DOHH2 (cell line): ENCODE measurements around the gene PCCA.

Experiments used
- H3F3A ChIP-seq: fragments of 200-600 bp; sonication (generic), shearing (Covaris generic); 2 replicates; pipeline ENCODE4 v1.6.0; 2016; ENCODE audit warnings: antibody characterized with exemption, mild to moderate bottlenecking; ENCODE audit not compliant: control insufficient read depth, insufficient read depth
- H3K27ac ChIP-seq: fragments of 200-600 bp; sonication (generic); 2 replicates; pipeline ENCODE4 v1.5.1; 2014; ENCODE audit warnings: low read depth, mild to moderate bottlenecking, low read length, moderate library complexity
- H3K27me3 ChIP-seq: fragments of 200-600 bp; sonication (generic); 2 replicates; pipeline ENCODE4 v1.6.1; 2014; ENCODE audit warnings: mild to moderate bottlenecking, low read length, mixed read lengths; ENCODE audit not compliant: control insufficient read depth
- H3K36me3 ChIP-seq: fragments of 200-600 bp; sonication (generic); 2 replicates; pipeline ENCODE4 v1.6.1; 2014; ENCODE audit warnings: mild to moderate bottlenecking, low read length, moderate library complexity, mixed read lengths; ENCODE audit not compliant: control insufficient read depth
- H3K4me1 ChIP-seq: fragments of 200-600 bp; sonication (generic); 2 replicates; pipeline ENCODE4 v1.6.1; 2014; ENCODE audit warnings: mild to moderate bottlenecking, low read length, mixed read lengths; ENCODE audit not compliant: control insufficient read depth
- H3K4me2 ChIP-seq: fragments of 200-600 bp; sonication (generic); 2 replicates; pipeline ENCODE4 v1.6.0; 2014; ENCODE audit warnings: mild to moderate bottlenecking, low read length, moderate library complexity
- H3K4me3 ChIP-seq: fragments of 200-600 bp; sonication (generic); 2 replicates; pipeline ENCODE4 v1.5.1; 2014; ENCODE audit warnings: mild to moderate bottlenecking, low read length, mixed read lengths
- H3K79me2 ChIP-seq: fragments of 200-600 bp; sonication (generic); 2 replicates; pipeline ENCODE4 v1.6.1; 2014; ENCODE audit warnings: mild to moderate bottlenecking, low read length, mixed read lengths; ENCODE audit not compliant: control insufficient read depth
- H3K9me2 ChIP-seq: fragments of 200-600 bp; sonication (generic); replicated peaks from 2 replicates; pipeline ENCODE4 v1.6.1; 2014; ENCODE audit warnings: mild to moderate bottlenecking, low read length, mixed read lengths; ENCODE audit not compliant: control insufficient read depth
- H3K9me3 ChIP-seq: fragments of 200-600 bp; sonication (generic); 2 replicates; pipeline ENCODE4 v1.6.1; 2014; ENCODE audit warnings: antibody characterized with exemption, low read length, mixed read lengths; ENCODE audit not compliant: control insufficient read depth, insufficient read depth
- H4K20me1 ChIP-seq: fragments of 200-600 bp; sonication (generic); 2 replicates; pipeline ENCODE4 v1.6.0; 2014; ENCODE audit warnings: low read depth, mild to moderate bottlenecking, antibody characterized with exemption, low read length, moderate library complexity; ENCODE audit not compliant: control insufficient read depth, insufficient read depth
- EZH2phosphoT487 ChIP-seq: fragments of 200-600 bp; sonication (generic); IDR thresholded peaks from 2 replicates; pipeline ENCODE4 v1.6.1; 2017; ENCODE audit warnings: borderline replicate concordance, mild to moderate bottlenecking, antibody characterized with exemption, low read length, moderate library complexity, mixed read lengths
- TF ChIP-seq, protein P1 (sequence below): fragments of 200-600 bp; sonication (generic); IDR thresholded peaks from one replicate; pipeline ENCODE4 v1.5.1; 2014; ENCODE audit warnings: antibody characterized with exemption, mild to moderate bottlenecking, low read depth, low read length; ENCODE audit not compliant: poor library complexity, severe bottlenecking

PCCA gene

DNA sequence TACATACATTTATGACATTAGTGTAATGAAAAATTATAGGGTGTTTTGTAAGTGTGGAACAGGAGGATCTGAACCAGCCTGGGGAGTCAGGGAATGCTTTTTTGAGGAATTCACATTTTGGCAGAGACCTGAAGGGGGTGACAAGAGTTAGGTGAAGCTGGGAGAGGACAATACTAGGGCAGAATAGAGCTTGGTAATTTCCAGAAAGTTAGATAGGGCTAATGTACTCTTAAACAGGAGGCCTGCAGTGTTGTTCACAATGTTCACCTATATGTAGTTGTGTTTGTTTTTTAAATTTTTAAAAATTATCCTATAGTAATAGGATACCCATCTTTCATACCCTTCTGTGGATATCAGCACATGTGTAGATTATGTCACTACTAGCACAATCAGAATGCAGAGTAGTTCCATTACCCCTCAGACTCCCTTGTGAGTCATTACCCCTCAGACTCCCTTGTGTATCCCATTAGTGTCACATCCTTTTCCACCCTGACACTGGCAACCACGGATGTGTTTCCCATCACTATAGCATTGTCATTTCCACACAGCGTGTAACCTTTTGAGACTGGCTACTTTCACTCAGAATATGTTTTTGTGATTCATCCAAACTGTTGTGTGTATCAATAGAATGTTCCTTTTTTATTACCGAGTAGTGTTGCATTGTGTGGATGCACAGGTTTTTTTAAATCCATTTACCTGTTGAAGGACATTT is 43.1 kb downstream of the PCCA start:
- Histone ChIP-seq H3K9me2 (no peaks in the 10 kb centered on the region), H4K20me1 (no peaks in the 10 kb centered on the region), H3F3A (no peaks in the 10 kb centered on the region), H3K4me2 (no peak overlapping the region), H3K79me2 (no peaks in the 10 kb centered on the region), H3K4me3 (no peak overlapping the region), H3K9me3 (no peaks in the 10 kb centered on the region), H3K36me3 (no peaks in the 10 kb centered on the region), H3K27me3 (no peaks in the 10 kb centered on the region), H3K4me1 (no peaks in the 10 kb centered on the region), H3K27ac (no peak overlapping the region)
- TF ChIP-seq, protein P1, sequence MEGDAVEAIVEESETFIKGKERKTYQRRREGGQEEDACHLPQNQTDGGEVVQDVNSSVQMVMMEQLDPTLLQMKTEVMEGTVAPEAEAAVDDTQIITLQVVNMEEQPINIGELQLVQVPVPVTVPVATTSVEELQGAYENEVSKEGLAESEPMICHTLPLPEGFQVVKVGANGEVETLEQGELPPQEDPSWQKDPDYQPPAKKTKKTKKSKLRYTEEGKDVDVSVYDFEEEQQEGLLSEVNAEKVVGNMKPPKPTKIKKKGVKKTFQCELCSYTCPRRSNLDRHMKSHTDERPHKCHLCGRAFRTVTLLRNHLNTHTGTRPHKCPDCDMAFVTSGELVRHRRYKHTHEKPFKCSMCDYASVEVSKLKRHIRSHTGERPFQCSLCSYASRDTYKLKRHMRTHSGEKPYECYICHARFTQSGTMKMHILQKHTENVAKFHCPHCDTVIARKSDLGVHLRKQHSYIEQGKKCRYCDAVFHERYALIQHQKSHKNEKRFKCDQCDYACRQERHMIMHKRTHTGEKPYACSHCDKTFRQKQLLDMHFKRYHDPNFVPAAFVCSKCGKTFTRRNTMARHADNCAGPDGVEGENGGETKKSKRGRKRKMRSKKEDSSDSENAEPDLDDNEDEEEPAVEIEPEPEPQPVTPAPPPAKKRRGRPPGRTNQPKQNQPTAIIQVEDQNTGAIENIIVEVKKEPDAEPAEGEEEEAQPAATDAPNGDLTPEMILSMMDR: no peak
- no peak for TF ChIP-seq EZH2phosphoT487

GRCh38 chr13:100138859-100139491 is 50.1 kb downstream of the PCCA start:
- Histone ChIP-seq H3K4me3 (no peak overlapping the region), H3K9me2 (no peaks in the 10 kb centered on the region), H3K9me3 (no peaks in the 10 kb centered on the region), H3F3A (no peaks in the 10 kb centered on the region), H3K36me3 (no peaks in the 10 kb centered on the region), H3K27me3 (no peaks in the 10 kb centered on the region), H3K27ac (no peak overlapping the region), H4K20me1 (no peaks in the 10 kb centered on the region), H3K79me2 (no peaks in the 10 kb centered on the region), H3K4me1 (no peaks in the 10 kb centered on the region), H3K4me2 (no peak overlapping the region)
- no peak for TF ChIP-seq EZH2phosphoT487
- TF ChIP-seq, protein P1: no peak

- no peaks in the 10 kb centered on the region for H3F3A ChIP-seq
- no peaks in the 10 kb centered on the region for H3K9me2 ChIP-seq
- no peaks in the 10 kb centered on the region for H4K20me1 ChIP-seq
- H3K9me3 ChIP-seq: no peaks in the 10 kb centered on the region
- no peak for TF ChIP-seq EZH2phosphoT487
- TF ChIP-seq, protein P1: no peak
- no peaks in the 10 kb centered on the region for H3K79me2 ChIP-seq
- H3K4me3 ChIP-seq: no peak overlapping the region
- H3K27ac ChIP-seq: no peak overlapping the region
- no peaks in the 10 kb centered on the region for H3K27me3 ChIP-seq
- H3K4me1 ChIP-seq: no peaks in the 10 kb centered on the region
- H3K36me3 ChIP-seq: no peaks in the 10 kb centered on the region
- H3K4me2 ChIP-seq: no peak overlapping the region
These were observed 50.9 kb downstream of the PCCA start for GRCh38 chr13:100139817-100140216.
